Thyroid gland (tissue), 4 donors: ENCODE data around the gene TMEM120B. TPM values are rescaled to one million over a fixed set of nuclear protein-coding genes. Genes with fewer than 3 reads are reported as not detected.

Experiments
- DNase-seq, 2 donors: peaks; one replicate each; pipeline ENCODE4 v3.0.0-alpha.2; 2019
- H3K27ac ChIP-seq, 3 donors: fragments of 200-600 bp; sonication (generic); 1 replicate in 2 of 3; 2 replicates in 1 of 3; pipeline ENCODE4 v1.5.1; 2016 to 2019; ENCODE audit warnings: mild to moderate bottlenecking in 1 of 3, moderate library complexity in 1 of 3
- H3K27me3 ChIP-seq: fragments of 200-600 bp; sonication (generic); one replicate; pipeline ENCODE4 v1.5.1; 2019
- H3K36me3 ChIP-seq, 2 donors: fragments of 200-600 bp; sonication (generic); one replicate each; pipeline ENCODE4 v1.5.1; 2016 to 2019
- H3K4me1 ChIP-seq, 2 donors: fragments of 200-600 bp; sonication (generic); one replicate each; pipeline ENCODE4 v1.5.1; 2017 to 2019
- H3K4me3 ChIP-seq, 3 donors: fragments of 200-600 bp; sonication (generic); replicated peaks in 1 of 3; 1 replicate in 2 of 3; 2 replicates in 1 of 3; pipeline ENCODE4 v1.5.1; 2016; ENCODE audit warnings: mild to moderate bottlenecking in 1 of 3
- H3K9me3 ChIP-seq: fragments of 200-600 bp; sonication (generic); one replicate; pipeline ENCODE4 v1.5.1; 2017
- CTCF ChIP-seq, 6 experiments: fragments of 200-600 bp in 3 of 6; fragments of 450-650 bp in 3 of 6; sonication (generic) in 3 of 6; IDR thresholded peaks; one replicate each; pipeline ENCODE4 v1.5.1; 2016 to 2019; ENCODE audit warnings: antibody characterized with exemption in 6 of 6, mild to moderate bottlenecking in 2 of 6, inconsistent platforms in 1 of 6, moderate library complexity in 1 of 6
- POLR2A ChIP-seq, 2 donors: fragments of 450-650 bp; IDR thresholded peaks; one replicate each; pipeline ENCODE4 v1.6.1; 2017; ENCODE audit warnings: antibody characterized with exemption in 2 of 2, mild to moderate bottlenecking in 2 of 2, moderate library complexity in 1 of 2
- WGBS, 2 donors: methylation state at CpG; one replicate each; pipeline ENCODE4 v1.1.5; 2017; 5-methylcytosine and 5-hydroxymethylcytosine counted together
- intact Hi-C: fragments of 100-400 bp; cut with DNase I; formaldehyde crosslinking; loops from one replicate; pipeline ENCODE4 v1.15.1; 2023
- total RNA-seq, 4 donors: library from RNA; depleted of rRNA; stranded (reverse); fragments of >200 nt; gene quantifications; one replicate each; pipeline ENCODE4 v1.2.3, GENCODE V29; 2016

TMEM120B gene
- total RNA-seq, 4 donors from 2014 or later, result 12.5 to 15.4 (median 14.2) TPM

- H3K27me3 ChIP-seq, result no peaks in the 10 kb centered on the region
- TF ChIP-seq POLR2A (IDR thresholded peaks at IDR 0.05) (no peak), CTCF (IDR thresholded peaks at IDR 0.05) (no peak)
- peaks cover 54 to 64% of the 10 kb centered on the region in 2 donors for H3K4me1 ChIP-seq
- no peak for DNase-seq
- no peaks in the 10 kb centered on the region for H3K36me3 ChIP-seq
- H3K9me3 ChIP-seq, result no peaks in the 10 kb centered on the region
- H3K27ac ChIP-seq, result peak overlapping the region; percentile 100
- intact Hi-C loops, result no loop called here
- WGBS, 2 donors, result 74 to 81% methylated on average over 7 to 10 of the region's 10 CpGs
- peak overlapping the region in 1 of 3 donors; percentile 89 for H3K4me3 ChIP-seq
Measured at GRCh38 chr12:121798787-121799155, 86.2 kb downstream of the TMEM120B start.

GRCh38 chr12:121799156-121799841, 86.7 kb downstream of the TMEM120B start:
- TF ChIP-seq CTCF (IDR thresholded peaks at IDR 0.05), result peak in 1 of 6 experiments; percentile 22
- TF ChIP-seq POLR2A (IDR thresholded peaks at IDR 0.05), result peak in 1 of 2 donors; percentile 0
- Histone ChIP-seq H3K36me3 (no peaks in the 10 kb centered on the region), H3K9me3 (no peaks in the 10 kb centered on the region), H3K4me3 (peak overlapping the region in 1 of 3 donors; percentile 89), H3K27me3 (no peaks in the 10 kb centered on the region), H3K27ac (peak overlapping the region; percentile 100), H3K4me1 (peaks cover 48 to 62% of the 10 kb centered on the region in 2 donors)
- intact Hi-C loops, result no loop called here
- peak; percentile 74 to 76 for DNase-seq
- 40 to 49% methylated on average over 9 to 14 of the region's 30 CpGs for WGBS, 2 donors

- H3K27ac ChIP-seq, result peak overlapping the region; percentile 100
- no peak for TF ChIP-seq CTCF (IDR thresholded peaks at IDR 0.05)
- TF ChIP-seq POLR2A (IDR thresholded peaks at IDR 0.05), result peak in 1 of 2 donors; percentile 39
- H3K4me3 ChIP-seq, result peak overlapping the region; percentile 43 to 89 (median 51)
- 0 to 1% methylated on average over 3 to 12 of the region's 84 CpGs for WGBS, 2 donors
- H3K9me3 ChIP-seq, result no peaks in the 10 kb centered on the region
- H3K36me3 ChIP-seq, result no peaks in the 10 kb centered on the region
- no peaks in the 10 kb centered on the region for H3K27me3 ChIP-seq
- peaks cover 41 to 58% of the 10 kb centered on the region in 2 donors for H3K4me1 ChIP-seq
- intact Hi-C loops, result no loop called here
- peak; percentile 88 for DNase-seq
Measured at GRCh38 chr12:121799842-121800693, 87.5 kb downstream of the TMEM120B start.

- Histone ChIP-seq H3K4me3 (peak overlapping the region; percentile 2 to 89 (median 29)), H3K4me1 (peaks cover 37 to 56% of the 10 kb centered on the region in 2 donors), H3K9me3 (no peaks in the 10 kb centered on the region), H3K27me3 (no peaks in the 10 kb centered on the region), H3K36me3 (no peaks in the 10 kb centered on the region), H3K27ac (peak overlapping the region; percentile 100)
- intact Hi-C loops, result no loop called here
- peak; percentile 82 to 84 for DNase-seq
- TF ChIP-seq POLR2A (IDR thresholded peaks at IDR 0.05) (peak in 1 of 2 donors; percentile 88), CTCF (IDR thresholded peaks at IDR 0.05) (no peak)
- WGBS, 2 donors, result 1% methylated on average over 51 to 69 of the region's 86 CpGs
Measured at GRCh38 chr12:121800694-121801594, 88.4 kb downstream of the TMEM120B start.
